Central memory CD8-positive, alpha-beta T cell (primary cell): ENCODE data around the gene ZNF205.
A peak's percentile ranks its signal among the peaks of the same experiment; 100 is the strongest.

ENCODE experiments used
- ATAC-seq: fragments of 150-1000 bp; cut with Tn5 transposase; replicated peaks from 2 replicates; pipeline ENCODE4 v1.10.0; 2022; ENCODE audit warnings: mild to moderate bottlenecking, moderate FRiP score, moderate number of reproducible peaks; ENCODE audit not compliant: poor library complexity, severe bottlenecking; ENCODE audit errors: extremely low read depth
- DNase-seq, 2 donors: peaks; one replicate each; pipeline ENCODE4 v3.0.0; 2021; ENCODE audit warnings: low spot score in 2 of 2
- H3K27ac Mint-ChIP-seq: one replicate; pipeline ENCODE4 v1.8.0; 2022; ENCODE audit warnings: low read depth, mild to moderate bottlenecking, moderate library complexity, mixed read lengths
- H3K27me3 Mint-ChIP-seq: one replicate; pipeline ENCODE4 v1.8.0; 2022; ENCODE audit warnings: mixed read lengths
- H3K36me3 Mint-ChIP-seq: one replicate; pipeline ENCODE4 v1.8.0; 2022; ENCODE audit warnings: mild to moderate bottlenecking, moderate library complexity, mixed read lengths; ENCODE audit not compliant: insufficient read depth
- H3K4me1 Mint-ChIP-seq: one replicate; pipeline ENCODE4 v1.8.0; 2022; ENCODE audit warnings: mixed read lengths
- H3K4me3 Mint-ChIP-seq: one replicate; pipeline ENCODE4 v1.8.0; 2022; ENCODE audit warnings: mild to moderate bottlenecking, moderate library complexity, mixed read lengths
- H3K9me3 Mint-ChIP-seq: one replicate; pipeline ENCODE4 v1.8.0; 2022; ENCODE audit warnings: mixed read lengths

The ZNF205 gene

DNA sequence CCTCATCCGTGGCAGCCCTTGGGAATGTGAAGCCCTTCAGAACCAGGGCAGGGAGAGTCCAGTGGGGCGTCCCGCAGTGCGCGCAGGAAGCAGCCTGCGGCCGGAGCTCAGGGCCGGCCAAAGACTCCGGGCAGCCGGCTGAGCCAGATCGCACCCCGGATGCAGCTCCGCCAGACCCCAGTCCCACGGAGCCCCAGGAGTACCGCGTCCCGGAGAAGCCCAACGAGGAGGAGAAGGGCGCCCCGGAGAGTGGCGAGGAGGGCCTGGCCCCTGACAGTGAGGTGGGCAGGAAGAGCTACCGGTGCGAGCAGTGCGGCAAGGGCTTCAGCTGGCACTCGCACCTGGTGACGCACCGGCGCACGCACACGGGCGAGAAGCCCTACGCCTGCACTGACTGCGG is 6.9 kb downstream of the ZNF205 start:
- DNase-seq, result no peak
- Mint-ChIP-seq H3K36me3 (peaks cover 4% of the 10 kb centered on the region), H3K4me3 (no peak overlapping the region), H3K9me3 (no peaks in the 10 kb centered on the region), H3K27ac (no peak overlapping the region), H3K4me1 (peaks cover 6% of the 10 kb centered on the region), H3K27me3 (no peaks in the 10 kb centered on the region)
- no peak for ATAC-seq

DNA sequence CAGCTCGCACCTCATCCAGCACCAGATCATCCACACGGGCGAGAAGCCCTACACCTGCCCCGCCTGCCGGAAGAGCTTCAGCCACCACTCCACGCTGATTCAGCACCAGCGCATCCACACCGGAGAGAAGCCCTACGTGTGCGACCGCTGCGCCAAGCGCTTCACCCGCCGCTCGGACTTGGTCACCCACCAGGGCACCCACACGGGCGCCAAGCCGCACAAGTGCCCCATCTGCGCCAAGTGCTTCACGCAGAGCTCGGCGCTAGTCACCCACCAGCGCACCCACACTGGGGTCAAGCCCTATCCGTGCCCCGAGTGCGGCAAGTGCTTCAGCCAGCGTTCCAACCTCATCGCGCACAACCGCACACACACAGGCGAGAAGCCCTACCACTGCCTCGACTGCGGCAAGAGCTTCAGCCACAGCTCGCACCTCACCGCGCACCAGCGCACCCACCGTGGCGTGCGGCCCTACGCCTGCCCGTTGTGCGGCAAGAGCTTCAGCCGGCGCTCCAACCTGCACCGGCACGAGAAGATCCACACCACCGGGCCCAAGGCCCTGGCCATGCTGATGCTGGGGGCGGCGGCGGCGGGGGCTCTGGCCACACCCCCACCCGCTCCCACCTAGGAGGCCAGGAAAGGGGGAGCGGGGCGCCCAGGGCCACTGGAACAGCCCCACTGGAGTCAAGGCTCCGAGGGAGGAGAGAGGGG is 7.5 kb downstream of the ZNF205 start:
- Mint-ChIP-seq H3K4me3 (no peak overlapping the region), H3K4me1 (peaks cover 11% of the 10 kb centered on the region), H3K27me3 (no peaks in the 10 kb centered on the region), H3K9me3 (no peaks in the 10 kb centered on the region), H3K36me3 (peaks cover 7% of the 10 kb centered on the region), H3K27ac (no peak overlapping the region)
- ATAC-seq, result no peak
- no peak for DNase-seq

DNA sequence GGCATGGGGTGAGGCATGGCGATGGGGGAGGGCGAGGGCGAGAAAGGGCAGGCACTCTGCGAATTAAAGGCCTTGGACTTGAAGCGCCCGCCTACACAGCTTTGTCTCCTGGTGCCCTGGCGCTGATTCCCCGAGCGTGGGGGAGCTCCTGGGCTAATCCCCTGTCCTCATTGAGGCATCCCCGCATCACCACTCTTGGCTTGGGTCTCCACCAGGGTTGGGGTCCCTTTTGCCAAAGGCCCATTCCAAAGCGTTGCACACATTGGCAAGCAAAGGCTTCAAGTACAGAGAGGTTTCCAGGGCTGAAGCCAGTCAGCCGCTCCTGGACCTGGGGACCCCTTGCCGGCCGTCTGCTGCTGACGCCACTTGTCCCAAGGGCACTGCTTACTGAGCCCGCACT is 8.0 kb downstream of the ZNF205 start:
- DNase-seq (no peak), ATAC-seq (no peak)
- Mint-ChIP-seq H3K4me1 (peaks cover 15% of the 10 kb centered on the region), H3K9me3 (no peaks in the 10 kb centered on the region), H3K27ac (no peak overlapping the region), H3K4me3 (no peak overlapping the region), H3K36me3 (peaks cover 7% of the 10 kb centered on the region), H3K27me3 (no peaks in the 10 kb centered on the region)

DNA sequence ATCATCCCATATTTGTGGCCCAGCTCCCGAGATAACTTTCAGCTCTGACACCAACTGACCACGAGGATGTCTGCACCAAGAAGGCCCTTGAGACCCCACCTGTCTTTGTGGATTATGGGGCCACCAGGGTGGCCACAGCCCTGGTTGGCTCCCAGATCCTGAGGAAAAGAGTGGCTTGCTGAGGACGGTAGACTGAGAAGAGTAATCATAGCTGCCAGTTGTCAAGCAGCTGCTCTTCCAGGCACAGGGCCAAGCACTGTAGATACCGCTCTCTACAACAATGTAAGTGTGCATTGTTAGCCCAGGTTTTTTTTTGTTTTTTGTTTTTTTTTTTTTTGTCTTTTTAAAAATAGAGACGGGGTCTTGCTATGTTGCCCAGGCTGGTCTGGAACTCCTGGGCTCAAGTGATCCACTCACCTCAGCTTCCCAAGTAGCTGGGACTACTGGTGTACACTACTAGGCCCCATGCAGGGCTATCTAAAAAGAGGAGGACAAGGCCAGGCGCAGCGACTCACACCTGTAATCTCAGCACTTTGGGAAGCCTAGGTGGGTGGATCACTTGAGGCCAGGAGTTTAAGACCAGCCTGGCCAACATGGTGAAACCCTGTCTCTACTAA is 9.6 kb downstream of the ZNF205 start:
- Mint-ChIP-seq H3K27me3 (no peaks in the 10 kb centered on the region), H3K9me3 (no peaks in the 10 kb centered on the region), H3K4me1 (peaks cover 22% of the 10 kb centered on the region), H3K27ac (no peak overlapping the region), H3K36me3 (peaks cover 8% of the 10 kb centered on the region), H3K4me3 (no peak overlapping the region)
- ATAC-seq (no peak), DNase-seq (no peak)

DNA sequence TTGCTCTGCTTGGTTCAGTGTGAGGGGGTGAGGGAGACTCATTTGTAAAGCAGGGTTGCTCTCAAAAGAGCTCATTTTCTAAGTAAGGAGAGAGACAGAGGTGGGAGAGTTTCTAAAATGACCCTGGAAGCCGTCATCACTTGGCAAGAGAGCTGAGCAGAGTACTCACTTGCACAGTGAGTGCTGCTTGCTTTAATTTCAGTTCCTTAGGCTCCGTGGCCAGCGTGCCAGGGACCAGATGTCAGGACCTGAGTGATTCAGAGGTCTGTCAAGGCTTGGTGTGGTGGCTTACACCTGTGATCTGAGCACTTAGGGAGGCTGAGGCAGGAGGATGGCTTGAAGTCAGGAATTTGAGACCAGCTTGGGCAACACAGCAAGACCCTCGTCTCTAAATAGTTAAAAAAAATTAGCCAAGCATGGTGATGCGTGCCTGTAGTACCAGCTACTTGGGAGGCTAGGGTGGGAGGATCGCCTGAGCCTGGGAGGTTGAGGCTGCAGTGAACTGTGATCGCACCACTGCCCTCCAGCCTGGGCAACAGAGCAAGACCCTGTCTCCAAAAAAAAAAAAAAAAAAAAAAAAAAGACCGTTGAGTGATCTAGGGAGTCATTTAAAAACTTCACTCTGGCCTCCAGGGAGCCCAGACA is 10.7 kb downstream of the ZNF205 start:
- no peaks in the 10 kb centered on the region for H3K9me3 Mint-ChIP-seq
- ATAC-seq (no peak), DNase-seq (no peak)
- peaks cover 10% of the 10 kb centered on the region for H3K36me3 Mint-ChIP-seq
- H3K4me1 Mint-ChIP-seq, result peaks cover 27% of the 10 kb centered on the region
- H3K27me3 Mint-ChIP-seq, result no peaks in the 10 kb centered on the region
- peak overlapping the region; percentile 91 for H3K27ac Mint-ChIP-seq
- H3K4me3 Mint-ChIP-seq, result peak overlapping the region; percentile 96

DNA sequence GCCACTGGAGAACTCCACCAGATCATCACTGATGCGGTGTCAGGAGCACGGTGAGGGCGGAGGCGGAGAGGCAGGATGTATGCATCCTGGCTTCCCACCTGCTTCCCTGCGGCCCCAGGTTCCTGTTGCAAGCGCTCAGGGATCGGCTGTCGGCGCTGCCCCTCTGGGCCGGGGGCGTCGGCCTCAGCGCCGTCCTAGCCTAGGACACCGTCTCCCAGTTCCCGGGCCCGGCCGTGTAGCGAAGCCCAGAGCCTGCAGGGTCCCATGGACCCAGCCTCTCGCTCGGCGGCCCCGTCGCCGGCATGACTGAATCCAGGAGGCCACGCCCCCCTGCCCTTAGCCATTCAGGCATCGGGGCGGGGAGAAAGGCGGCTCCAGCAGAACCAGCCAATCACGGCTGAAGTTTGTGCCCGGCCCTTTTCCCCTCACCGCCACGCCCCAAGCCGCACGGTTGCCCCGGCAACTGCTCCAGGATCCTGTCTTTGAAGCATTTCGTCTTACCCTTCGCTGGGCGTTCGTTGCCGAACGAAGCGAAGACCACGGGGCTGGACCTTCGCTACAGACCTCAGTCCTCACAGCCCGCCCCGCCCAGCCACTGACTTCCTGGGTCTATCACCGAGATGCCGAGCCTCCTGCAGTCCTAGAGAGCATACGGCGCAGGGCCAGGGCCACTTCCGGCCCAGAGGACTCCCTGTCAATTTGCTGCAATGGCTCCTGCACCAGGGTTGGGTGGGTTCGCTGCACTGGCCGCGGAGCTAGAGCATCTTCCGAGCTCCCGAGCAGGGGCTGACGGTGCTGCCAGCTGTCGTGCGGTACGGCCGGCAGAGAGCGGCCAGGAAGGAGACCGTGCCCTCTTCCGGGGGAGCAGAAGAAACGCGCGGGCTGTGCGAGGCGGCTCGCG is 11.8 kb downstream of the ZNF205 start:
- no peaks in the 10 kb centered on the region for H3K9me3 Mint-ChIP-seq

DNA sequence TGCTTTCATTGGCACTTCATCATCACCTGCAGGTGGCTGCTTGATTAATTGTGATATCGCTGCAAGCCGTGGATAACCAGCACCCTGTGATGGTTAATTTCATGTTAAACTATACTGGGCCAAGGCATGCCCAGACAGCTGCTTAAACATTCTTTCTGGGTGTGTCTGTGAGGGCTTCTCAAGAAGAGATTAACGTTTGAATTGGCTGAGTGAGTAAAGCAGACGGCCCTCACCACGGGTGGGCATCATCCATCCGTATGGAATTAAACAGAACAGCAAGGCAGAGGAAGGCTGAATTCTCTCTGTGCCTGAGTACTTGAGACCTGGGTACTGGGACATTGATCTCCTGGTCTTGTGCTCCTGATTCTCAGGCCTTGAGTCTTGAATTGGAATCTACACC is 15.4 kb downstream of the ZNF205 start:
- no peak for ATAC-seq
- H3K9me3 Mint-ChIP-seq, result no peaks in the 10 kb centered on the region
- H3K27ac Mint-ChIP-seq, result no peak overlapping the region
- peak overlapping the region; percentile 54 for H3K4me3 Mint-ChIP-seq
- peaks cover 48% of the 10 kb centered on the region for H3K4me1 Mint-ChIP-seq
- peaks cover 19% of the 10 kb centered on the region for H3K36me3 Mint-ChIP-seq
- H3K27me3 Mint-ChIP-seq, result no peaks in the 10 kb centered on the region
- no peak for DNase-seq

More for the DNA sequence above, 11.8 kb downstream of the ZNF205 start:
- peak; percentile 91 to 93 for DNase-seq
- Mint-ChIP-seq H3K27ac (peak overlapping the region; percentile 91), H3K4me1 (peaks cover 39% of the 10 kb centered on the region), H3K27me3 (no peaks in the 10 kb centered on the region), H3K4me3 (peak overlapping the region; percentile 96), H3K36me3 (peaks cover 10% of the 10 kb centered on the region)
- ATAC-seq, result peak; percentile 89

DNA sequence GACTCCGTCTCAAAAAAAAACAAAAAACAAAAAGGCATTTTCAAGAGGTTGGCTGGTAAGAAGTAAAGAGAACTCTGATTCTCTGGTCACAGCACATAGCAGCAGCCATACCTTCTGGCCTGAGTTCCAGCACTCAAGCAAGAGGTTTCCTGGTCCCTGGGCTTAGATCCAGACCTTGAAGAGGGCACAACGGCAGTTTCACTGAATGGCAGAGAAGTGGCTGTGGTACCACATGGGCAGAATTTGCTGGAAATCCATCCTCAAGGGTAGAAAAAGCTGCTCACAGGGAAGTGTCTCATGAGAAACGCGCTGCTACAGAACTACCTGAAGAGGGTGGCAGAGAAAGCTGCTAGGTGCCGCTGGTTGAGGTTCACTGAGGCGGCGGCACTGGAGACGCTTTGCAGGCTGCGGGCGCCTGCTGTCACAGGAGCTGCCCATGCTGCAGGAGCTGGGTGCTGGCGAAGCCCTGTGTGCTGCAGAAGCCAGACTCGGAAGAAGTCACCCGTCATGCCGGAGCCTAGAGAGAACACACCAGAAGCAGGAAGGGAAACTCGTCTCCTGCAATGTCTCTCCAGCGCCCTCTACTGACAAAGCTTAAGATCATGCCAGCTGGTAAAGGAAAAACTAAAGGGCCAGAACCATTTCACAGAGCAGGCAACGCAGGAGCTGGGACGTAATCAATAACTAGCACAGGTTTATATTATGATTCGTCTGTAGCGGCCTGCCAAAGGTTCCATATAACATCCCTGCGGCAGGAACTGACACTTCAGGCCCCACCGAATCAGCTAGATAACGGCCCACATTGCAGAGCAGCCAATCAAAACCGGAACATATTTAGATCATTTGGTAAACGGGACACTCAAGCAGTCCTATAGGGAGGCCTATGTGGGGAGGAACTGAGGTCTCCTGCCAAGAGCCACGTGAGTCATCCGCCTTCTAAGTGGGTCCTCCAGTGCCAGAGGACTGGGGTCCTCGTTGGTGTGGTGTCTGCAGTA is 17.0 kb downstream of the ZNF205 start:
- H3K4me3 Mint-ChIP-seq, result peak overlapping the region; percentile 90
- H3K27me3 Mint-ChIP-seq, result no peaks in the 10 kb centered on the region
- H3K27ac Mint-ChIP-seq, result peak overlapping the region; percentile 86
- no peaks in the 10 kb centered on the region for H3K9me3 Mint-ChIP-seq
- peaks cover 16% of the 10 kb centered on the region for H3K36me3 Mint-ChIP-seq
- peaks cover 47% of the 10 kb centered on the region for H3K4me1 Mint-ChIP-seq
- ATAC-seq, result peak; percentile 73
- peak; percentile 59 to 79 for DNase-seq

DNA sequence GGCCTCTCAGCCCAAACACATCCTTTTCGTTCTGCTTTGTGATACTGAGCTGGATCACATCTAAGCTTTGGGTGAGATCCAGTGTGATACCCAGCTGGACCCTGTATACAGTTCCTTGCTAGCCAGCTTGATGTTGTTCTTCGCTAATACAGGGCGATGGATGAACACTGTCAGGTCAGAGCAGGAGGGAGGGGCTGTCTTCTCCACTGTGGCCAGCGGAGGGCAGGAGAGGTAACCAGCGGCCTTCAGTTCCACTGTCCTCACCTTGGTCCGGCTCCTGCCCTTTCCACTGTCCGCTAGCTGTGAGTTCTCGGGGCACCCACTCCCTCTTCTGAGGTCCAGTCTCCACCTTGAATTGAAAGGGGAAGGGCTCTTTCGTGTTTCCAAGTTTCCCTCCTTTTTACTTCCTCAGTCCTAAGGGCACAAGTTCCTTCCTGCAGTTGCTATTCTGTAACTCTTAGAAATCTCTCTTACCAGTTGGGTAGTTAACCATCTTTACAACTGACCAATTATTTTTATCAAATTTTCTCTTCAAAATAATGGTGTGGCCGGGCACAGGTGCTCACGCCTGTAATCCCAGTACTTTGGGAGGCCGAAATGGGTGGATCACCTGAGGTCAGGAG is 19.5 kb downstream of the ZNF205 start:
- Mint-ChIP-seq H3K9me3 (no peaks in the 10 kb centered on the region), H3K4me3 (no peak overlapping the region), H3K4me1 (peaks cover 46% of the 10 kb centered on the region), H3K27me3 (no peaks in the 10 kb centered on the region), H3K27ac (no peak overlapping the region), H3K36me3 (peaks cover 18% of the 10 kb centered on the region)
- ATAC-seq, result no peak
- DNase-seq, result no peak

DNA sequence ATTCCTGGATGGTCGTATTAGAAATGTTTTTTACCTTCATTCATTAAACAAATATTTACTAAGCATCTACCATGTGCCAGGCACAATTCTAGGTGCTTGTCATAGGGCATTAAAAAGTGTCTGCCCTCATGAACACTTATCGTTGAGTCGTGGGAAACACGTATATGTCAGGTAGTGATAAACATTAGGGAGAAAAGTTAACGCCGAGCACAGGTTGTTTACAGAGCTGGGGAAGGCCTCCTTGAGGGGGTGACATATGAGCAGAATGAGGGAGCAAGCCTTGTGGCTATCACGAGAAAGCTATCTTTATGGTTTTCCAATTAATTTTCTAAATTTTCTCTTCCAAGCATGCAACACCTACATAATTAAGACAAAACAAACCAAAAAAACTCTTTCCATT is 21.5 kb downstream of the ZNF205 start:
- ATAC-seq (no peak), DNase-seq (no peak)
- Mint-ChIP-seq H3K4me3 (peak overlapping the region; percentile 97), H3K9me3 (no peaks in the 10 kb centered on the region), H3K27me3 (no peaks in the 10 kb centered on the region), H3K4me1 (peaks cover 32% of the 10 kb centered on the region), H3K27ac (peak overlapping the region; percentile 97), H3K36me3 (peaks cover 21% of the 10 kb centered on the region)

DNA sequence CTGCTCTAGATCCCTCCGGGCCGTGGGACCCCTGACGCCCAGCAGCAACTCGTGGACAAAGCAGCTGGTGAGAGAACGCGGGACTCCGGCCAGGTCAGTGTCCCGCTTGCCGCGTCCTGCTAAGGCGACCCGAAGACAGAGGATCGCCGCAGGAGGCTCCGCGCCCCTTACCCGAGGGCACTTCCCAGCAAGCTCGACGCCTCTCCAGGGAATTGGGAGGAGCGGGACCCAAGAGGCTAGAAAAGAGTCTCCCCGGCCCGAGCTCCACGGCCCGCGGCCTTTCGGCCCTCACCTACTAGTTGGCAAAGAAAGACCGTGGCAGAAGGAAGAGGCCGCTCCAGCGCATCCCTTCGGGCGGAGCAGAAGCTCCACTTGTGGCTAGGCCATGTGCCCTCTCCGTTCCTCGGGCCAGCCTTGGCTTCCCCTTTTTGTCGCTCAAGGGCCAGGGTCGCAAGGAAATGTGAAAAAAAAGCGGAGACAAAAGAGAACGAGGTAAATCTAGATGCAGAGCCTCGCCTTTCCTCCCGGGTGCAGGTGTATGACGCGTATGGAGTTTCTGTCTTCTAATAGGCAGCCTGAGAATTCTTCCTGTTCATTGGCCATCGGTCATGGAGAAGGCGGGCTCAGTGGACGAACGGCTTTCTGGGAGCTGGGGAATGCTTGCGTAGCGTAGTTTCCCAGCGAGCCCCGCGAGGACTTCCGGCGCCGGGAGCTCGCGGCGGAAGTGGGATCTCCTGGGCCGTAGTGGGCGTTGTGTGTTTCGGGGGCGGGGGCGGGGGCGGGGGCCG is 22.1 kb downstream of the ZNF205 start, which contains the start of gene ZNF213:
Gene ZNF213 (plus strand): TSS at position 692 of the 788 bp plus-strand sequence. CDS start 2,252 bp downstream, outside the sequence.
- peak; percentile 71 to 91 for DNase-seq
- H3K36me3 Mint-ChIP-seq, result peaks cover 24% of the 10 kb centered on the region

More for the DNA sequence above, 22.1 kb downstream of the ZNF205 start, which contains the start of gene ZNF213:
- Mint-ChIP-seq H3K4me3 (peak within 1 kb of the TSS; percentile 97), H3K27ac (peak within 1 kb of the TSS; percentile 97), H3K4me1 (peaks cover 25% of the 10 kb centered on the region), H3K9me3 (no peaks in the 10 kb centered on the region), H3K27me3 (no peaks in the 10 kb centered on the region)
- peak; percentile 99 for ATAC-seq
